ENCODE results near the gene LRP5. TPM values are rescaled to one million over a fixed set of nuclear protein-coding genes. Genes with fewer than 3 reads are reported as not detected.

The LRP5 gene
- total RNA-seq, 1 experiment from 2014 or later = 55.2 TPM

DNA sequence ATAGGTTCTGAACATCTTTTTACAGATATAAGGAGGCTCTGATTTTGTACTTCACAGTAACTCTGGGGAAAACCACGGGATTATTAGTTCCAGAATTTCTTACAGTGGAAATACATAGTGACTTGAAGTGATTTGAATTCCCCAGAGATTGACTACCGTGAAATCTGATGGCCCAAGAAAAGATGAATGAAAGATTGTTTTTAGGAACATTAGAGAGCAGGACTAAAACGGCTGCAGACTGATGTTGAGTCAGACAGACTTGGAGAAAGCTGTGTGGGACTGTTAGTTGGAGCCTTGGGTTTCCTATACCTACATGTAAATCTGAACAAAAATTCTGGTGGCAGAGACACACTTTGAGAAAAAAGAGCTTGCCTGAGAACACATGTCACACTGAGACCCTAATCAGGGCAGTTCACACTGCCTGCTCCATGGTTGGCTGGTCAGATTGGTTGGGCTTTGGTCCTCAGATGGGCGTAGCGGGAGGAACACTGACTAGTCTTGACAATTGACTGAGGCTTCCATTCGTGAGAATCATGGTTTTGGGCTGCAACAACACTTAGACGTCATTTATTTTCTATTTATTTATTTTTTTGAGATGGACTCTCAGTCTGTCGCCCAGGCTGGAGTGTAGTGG, 154.9 kb downstream of the LRP5 start:
- DNase-seq (ENCODE audit: low read depth, low spot score) (no peak), ATAC-seq (no peak)
- peaks cover 3 to 44% of the 10 kb centered on the region in 2 experiments for H3K4me1 ChIP-seq (ENCODE audit: control insufficient read depth in 1 of 2, insufficient read depth in 2 of 2, low read length in 2 of 2)
- BruUV-seq (replicated peaks) = no TSS peak
- no peaks in the 10 kb centered on the region for H3K9me3 ChIP-seq (ENCODE audit: control insufficient read depth in 1 of 2, insufficient read depth in 1 of 2, low read depth in 1 of 2, low read length in 2 of 2)
- peaks cover 100% of the 10 kb centered on the region for H3K79me2 ChIP-seq (ENCODE audit: insufficient read depth, low read length)
- H3K36me3 ChIP-seq (ENCODE audit: control insufficient read depth in 1 of 2, insufficient read depth in 2 of 2, low read length in 2 of 2) = peaks cover 0 to 13% of the 10 kb centered on the region in 2 experiments; a peak in 1 of 4 replicates
- H3K27me3 ChIP-seq (ENCODE audit: insufficient read depth, low read length) = no peaks in the 10 kb centered on the region
- TF ChIP-seq, protein P1, sequence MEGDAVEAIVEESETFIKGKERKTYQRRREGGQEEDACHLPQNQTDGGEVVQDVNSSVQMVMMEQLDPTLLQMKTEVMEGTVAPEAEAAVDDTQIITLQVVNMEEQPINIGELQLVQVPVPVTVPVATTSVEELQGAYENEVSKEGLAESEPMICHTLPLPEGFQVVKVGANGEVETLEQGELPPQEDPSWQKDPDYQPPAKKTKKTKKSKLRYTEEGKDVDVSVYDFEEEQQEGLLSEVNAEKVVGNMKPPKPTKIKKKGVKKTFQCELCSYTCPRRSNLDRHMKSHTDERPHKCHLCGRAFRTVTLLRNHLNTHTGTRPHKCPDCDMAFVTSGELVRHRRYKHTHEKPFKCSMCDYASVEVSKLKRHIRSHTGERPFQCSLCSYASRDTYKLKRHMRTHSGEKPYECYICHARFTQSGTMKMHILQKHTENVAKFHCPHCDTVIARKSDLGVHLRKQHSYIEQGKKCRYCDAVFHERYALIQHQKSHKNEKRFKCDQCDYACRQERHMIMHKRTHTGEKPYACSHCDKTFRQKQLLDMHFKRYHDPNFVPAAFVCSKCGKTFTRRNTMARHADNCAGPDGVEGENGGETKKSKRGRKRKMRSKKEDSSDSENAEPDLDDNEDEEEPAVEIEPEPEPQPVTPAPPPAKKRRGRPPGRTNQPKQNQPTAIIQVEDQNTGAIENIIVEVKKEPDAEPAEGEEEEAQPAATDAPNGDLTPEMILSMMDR (IDR thresholded peaks at IDR 0.05 in 2 of 3, conservative IDR thresholded peaks at IDR 0.05 in 1 of 3; ENCODE audit: borderline replicate concordance in 1 of 3, insufficient read depth in 1 of 3, low read depth in 2 of 3, low read length in 2 of 3) = no peak
- TF ChIP-seq ELF1 (IDR thresholded peaks at IDR 0.05; ENCODE audit: borderline replicate concordance, low read depth) (no peak), RAD21 (IDR thresholded peaks at IDR 0.05; ENCODE audit: low read depth) (no peak)
- TF ChIP-seq, protein P2, sequence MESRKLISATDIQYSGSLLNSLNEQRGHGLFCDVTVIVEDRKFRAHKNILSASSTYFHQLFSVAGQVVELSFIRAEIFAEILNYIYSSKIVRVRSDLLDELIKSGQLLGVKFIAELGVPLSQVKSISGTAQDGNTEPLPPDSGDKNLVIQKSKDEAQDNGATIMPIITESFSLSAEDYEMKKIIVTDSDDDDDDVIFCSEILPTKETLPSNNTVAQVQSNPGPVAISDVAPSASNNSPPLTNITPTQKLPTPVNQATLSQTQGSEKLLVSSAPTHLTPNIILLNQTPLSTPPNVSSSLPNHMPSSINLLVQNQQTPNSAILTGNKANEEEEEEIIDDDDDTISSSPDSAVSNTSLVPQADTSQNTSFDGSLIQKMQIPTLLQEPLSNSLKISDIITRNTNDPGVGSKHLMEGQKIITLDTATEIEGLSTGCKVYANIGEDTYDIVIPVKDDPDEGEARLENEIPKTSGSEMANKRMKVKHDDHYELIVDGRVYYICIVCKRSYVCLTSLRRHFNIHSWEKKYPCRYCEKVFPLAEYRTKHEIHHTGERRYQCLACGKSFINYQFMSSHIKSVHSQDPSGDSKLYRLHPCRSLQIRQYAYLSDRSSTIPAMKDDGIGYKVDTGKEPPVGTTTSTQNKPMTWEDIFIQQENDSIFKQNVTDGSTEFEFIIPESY (IDR thresholded peaks at IDR 0.05; ENCODE audit: extremely low read depth, insufficient replicate concordance, low read length) = no peak
- no peak overlapping the region for H2AFZ ChIP-seq (ENCODE audit: low read depth, low read length, poor library complexity, severe bottlenecking)
- H3K4me3 ChIP-seq (replicated peaks in 1 of 2; ENCODE audit: low read depth in 1 of 2, low read length in 2 of 2) = no peak overlapping the region
- H4K20me1 ChIP-seq (ENCODE audit: insufficient read depth) = peaks cover 57% of the 10 kb centered on the region
- H3K9me2 ChIP-seq (ENCODE audit: insufficient read depth) = no peaks in the 10 kb centered on the region
- no peak overlapping the region for H3K27ac ChIP-seq (ENCODE audit: low read depth, low read length)
- H3K4me2 ChIP-seq (ENCODE audit: low read length) = no peak overlapping the region
- H3K9ac ChIP-seq (ENCODE audit: low read length) = no peak overlapping the region
- RAD21 ChIA-PET (ENCODE audit: low non-redundant PET in 1 of 2, low total read pairs in 2 of 2, uncharacterized antibody in 2 of 2, unreplicated experiment in 2 of 2) = no interaction called here
- CTCF ChIA-PET = no interaction called here
- intact Hi-C loops (cut with micrococcal nuclease) = no loop called here
- POLR2A ChIA-PET = no interaction called here

Data from HCT116 (cell line).